ENCODE measurements around the gene SEMA6B. TPM values are rescaled to one million over a fixed set of nuclear protein-coding genes. Genes with fewer than 3 reads are reported as not detected.

The SEMA6B gene, protein sequence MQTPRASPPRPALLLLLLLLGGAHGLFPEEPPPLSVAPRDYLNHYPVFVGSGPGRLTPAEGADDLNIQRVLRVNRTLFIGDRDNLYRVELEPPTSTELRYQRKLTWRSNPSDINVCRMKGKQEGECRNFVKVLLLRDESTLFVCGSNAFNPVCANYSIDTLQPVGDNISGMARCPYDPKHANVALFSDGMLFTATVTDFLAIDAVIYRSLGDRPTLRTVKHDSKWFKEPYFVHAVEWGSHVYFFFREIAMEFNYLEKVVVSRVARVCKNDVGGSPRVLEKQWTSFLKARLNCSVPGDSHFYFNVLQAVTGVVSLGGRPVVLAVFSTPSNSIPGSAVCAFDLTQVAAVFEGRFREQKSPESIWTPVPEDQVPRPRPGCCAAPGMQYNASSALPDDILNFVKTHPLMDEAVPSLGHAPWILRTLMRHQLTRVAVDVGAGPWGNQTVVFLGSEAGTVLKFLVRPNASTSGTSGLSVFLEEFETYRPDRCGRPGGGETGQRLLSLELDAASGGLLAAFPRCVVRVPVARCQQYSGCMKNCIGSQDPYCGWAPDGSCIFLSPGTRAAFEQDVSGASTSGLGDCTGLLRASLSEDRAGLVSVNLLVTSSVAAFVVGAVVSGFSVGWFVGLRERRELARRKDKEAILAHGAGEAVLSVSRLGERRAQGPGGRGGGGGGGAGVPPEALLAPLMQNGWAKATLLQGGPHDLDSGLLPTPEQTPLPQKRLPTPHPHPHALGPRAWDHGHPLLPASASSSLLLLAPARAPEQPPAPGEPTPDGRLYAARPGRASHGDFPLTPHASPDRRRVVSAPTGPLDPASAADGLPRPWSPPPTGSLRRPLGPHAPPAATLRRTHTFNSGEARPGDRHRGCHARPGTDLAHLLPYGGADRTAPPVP
- polyA plus RNA-seq (2013, experiment 1 of 2) = 6.6 TPM
- polyA plus RNA-seq (2013, experiment 2 of 2) = 6.7 TPM

DNA sequence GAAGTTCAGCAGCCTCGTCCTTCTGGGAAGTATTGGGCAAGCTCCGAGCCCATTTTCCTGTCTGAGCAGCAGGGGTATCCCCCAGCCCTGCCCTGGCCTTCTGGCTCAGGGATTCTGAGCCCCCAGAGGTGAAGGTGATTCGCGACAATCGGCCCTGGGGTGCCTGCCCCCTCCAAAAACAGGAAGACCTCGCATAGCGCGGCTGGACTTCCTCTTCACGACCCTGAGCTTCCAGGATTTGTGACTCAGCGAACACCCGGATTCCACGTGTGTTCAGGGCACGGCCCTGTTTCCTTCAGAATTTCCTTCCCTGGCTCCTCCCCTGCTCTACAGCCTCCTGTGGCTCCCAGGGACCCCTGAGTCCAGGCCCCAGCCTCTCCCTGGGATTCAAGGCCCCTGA is at the start of gene SEMA6B:
Gene SEMA6B (minus strand): TSS at position 116 of the 400 bp plus-strand sequence. CDS start 1,227 bp downstream, outside the sequence.
- H2AK5ac ChIP-seq (ENCODE audit: low read length) = no peak within 1 kb of the TSS
- no peak within 1 kb of the TSS for H4K5ac ChIP-seq (ENCODE audit: low read length)
- H2BK15ac ChIP-seq (replicated peaks; ENCODE audit: low read depth) = no peak within 1 kb of the TSS
- H3K27me3 ChIP-seq (ENCODE audit: insufficient read depth, low read length, poor library complexity) = no peaks in the 10 kb centered on the region
- H2BK5ac ChIP-seq (ENCODE audit: low read length) = no peak within 1 kb of the TSS
- H3K9ac ChIP-seq (ENCODE audit: low read length) = no peak within 1 kb of the TSS
- H3K27ac ChIP-seq (ENCODE audit: low read depth, low read length) = no peak within 1 kb of the TSS
- H3K56ac ChIP-seq (ENCODE audit: low read length) = no peak within 1 kb of the TSS
- no peaks in the 10 kb centered on the region for H3K36me3 ChIP-seq (ENCODE audit: control insufficient read depth, insufficient read depth, low read length)
- H3K4me2 ChIP-seq (ENCODE audit: low read length) = no peak within 1 kb of the TSS
- no CpG with 5 or more reads among the region's 13 CpGs for WGBS (ENCODE audit: extremely low coverage, insufficient coverage, low lambda C conversion rate)
- no peak within 1 kb of the TSS for H3K23ac ChIP-seq (ENCODE audit: low read length)
- no peak for DNase-seq
- H2BK120ac ChIP-seq (ENCODE audit: low read depth, low read length) = no peak within 1 kb of the TSS
- no peaks in the 10 kb centered on the region for H3K79me2 ChIP-seq (ENCODE audit: control insufficient read depth, insufficient read depth, low read length)
- H3K4me3 ChIP-seq (ENCODE audit: low read length) = no peak within 1 kb of the TSS
- H3K79me1 ChIP-seq (ENCODE audit: low read length) = no peaks in the 10 kb centered on the region
- H3K18ac ChIP-seq (ENCODE audit: low read length) = no peak within 1 kb of the TSS
- H3K4ac ChIP-seq (ENCODE audit: low read depth, low read length) = no peak within 1 kb of the TSS
- no peak within 1 kb of the TSS for H4K8ac ChIP-seq (ENCODE audit: low read depth, low read length)
- no peaks in the 10 kb centered on the region for H3K4me1 ChIP-seq (ENCODE audit: control insufficient read depth, low read depth, low read length)

DNA sequence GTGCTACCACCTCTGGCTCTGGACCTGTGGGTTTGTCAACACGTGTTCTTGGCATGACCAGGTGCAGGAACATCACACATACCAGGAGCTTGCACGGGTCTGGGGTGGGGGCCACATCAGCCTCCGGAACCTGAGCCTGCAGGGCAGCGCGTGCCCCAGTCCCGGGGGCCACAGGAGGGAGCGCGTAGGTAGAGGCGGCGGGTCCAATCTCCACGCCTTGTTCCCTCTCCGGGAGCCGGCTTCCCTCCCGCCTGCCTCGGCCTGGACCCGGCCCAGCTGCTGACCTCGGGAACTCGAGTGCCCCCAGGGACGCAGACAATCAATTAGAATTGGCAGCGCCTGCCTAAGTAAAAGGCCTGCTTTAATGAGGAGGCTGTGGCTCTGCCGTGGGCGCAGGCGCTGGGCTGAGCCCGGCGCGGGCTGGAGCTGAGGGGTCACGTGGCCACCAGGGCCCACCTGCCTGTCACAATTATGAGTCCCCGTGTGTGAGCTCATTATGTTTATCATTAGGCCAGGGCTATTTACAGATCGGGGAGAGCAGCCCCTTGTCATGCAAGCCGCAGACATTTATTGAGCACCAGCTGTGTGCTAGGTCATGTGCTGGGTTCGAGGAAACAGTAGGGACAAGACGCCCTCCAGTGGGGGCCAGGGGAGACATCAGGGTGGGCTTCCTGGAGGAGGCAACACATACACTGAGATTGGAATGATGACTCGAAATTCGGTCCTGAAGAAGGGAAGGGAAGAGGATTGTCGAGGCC is 47.6 kb upstream of the SEMA6B start:
- H3K36me3 ChIP-seq (ENCODE audit: control insufficient read depth, insufficient read depth, low read length) = no peaks in the 10 kb centered on the region
- H2BK120ac ChIP-seq (ENCODE audit: low read depth, low read length) = no peak overlapping the region
- H3K79me2 ChIP-seq (ENCODE audit: control insufficient read depth, insufficient read depth, low read length) = no peaks in the 10 kb centered on the region
- no peak overlapping the region for H2BK15ac ChIP-seq (replicated peaks; ENCODE audit: low read depth)
- H3K4me2 ChIP-seq (ENCODE audit: low read length) = peak overlapping the region; percentile 21
- no peak overlapping the region for H4K5ac ChIP-seq (ENCODE audit: low read length)
- H3K18ac ChIP-seq (ENCODE audit: low read length) = no peak overlapping the region
- no peak overlapping the region for H2BK5ac ChIP-seq (ENCODE audit: low read length)
- H3K4me1 ChIP-seq (ENCODE audit: control insufficient read depth, low read depth, low read length) = no peaks in the 10 kb centered on the region
- no peak overlapping the region for H3K27ac ChIP-seq (ENCODE audit: low read depth, low read length)
- H2AK5ac ChIP-seq (ENCODE audit: low read length) = no peak overlapping the region
- H3K27me3 ChIP-seq (ENCODE audit: insufficient read depth, low read length, poor library complexity) = no peaks in the 10 kb centered on the region
- H3K56ac ChIP-seq (ENCODE audit: low read length) = peak overlapping the region; percentile 62
- H3K79me1 ChIP-seq (ENCODE audit: low read length) = no peaks in the 10 kb centered on the region
- WGBS (ENCODE audit: extremely low coverage, insufficient coverage, low lambda C conversion rate) = no CpG with 5 or more reads among the region's 35 CpGs
- H3K4me3 ChIP-seq (ENCODE audit: low read length) = no peak overlapping the region
- no peak overlapping the region for H3K4ac ChIP-seq (ENCODE audit: low read depth, low read length)
- DNase-seq = peak; percentile 68
- no peak overlapping the region for H4K8ac ChIP-seq (ENCODE audit: low read depth, low read length)
- peak overlapping the region; percentile 26 for H3K9ac ChIP-seq (ENCODE audit: low read length)
- H3K23ac ChIP-seq (ENCODE audit: low read length) = no peak overlapping the region

DNA sequence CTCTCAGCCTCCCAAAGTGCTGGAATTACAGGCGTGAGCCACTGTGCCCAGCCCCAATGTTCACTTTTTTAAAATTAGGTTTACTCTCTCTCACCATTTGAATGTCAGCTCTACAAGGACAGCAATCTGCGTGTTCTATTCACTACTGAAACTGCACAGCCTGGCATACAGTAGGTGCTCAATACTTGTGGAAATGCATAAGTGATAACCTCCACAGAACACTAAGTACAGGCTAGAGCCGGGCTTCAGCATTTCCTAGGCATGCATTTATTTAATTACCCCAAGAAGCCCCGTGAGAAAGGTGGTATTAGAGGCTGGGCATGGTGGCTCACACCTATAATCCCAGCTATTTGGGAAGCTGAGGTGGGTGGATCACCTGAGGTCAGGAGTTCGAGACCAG is 46.7 kb upstream of the SEMA6B start:
- H2BK15ac ChIP-seq (replicated peaks; ENCODE audit: low read depth) = no peak overlapping the region
- no CpG with 5 or more reads among the region's 5 CpGs for WGBS (ENCODE audit: extremely low coverage, insufficient coverage, low lambda C conversion rate)
- H3K79me2 ChIP-seq (ENCODE audit: control insufficient read depth, insufficient read depth, low read length) = no peaks in the 10 kb centered on the region
- H3K27ac ChIP-seq (ENCODE audit: low read depth, low read length) = no peak overlapping the region
- no peaks in the 10 kb centered on the region for H3K27me3 ChIP-seq (ENCODE audit: insufficient read depth, low read length, poor library complexity)
- H2BK120ac ChIP-seq (ENCODE audit: low read depth, low read length) = no peak overlapping the region
- no peak overlapping the region for H3K4me2 ChIP-seq (ENCODE audit: low read length)
- H2BK5ac ChIP-seq (ENCODE audit: low read length) = no peak overlapping the region
- H2AK5ac ChIP-seq (ENCODE audit: low read length) = no peak overlapping the region
- H3K4me1 ChIP-seq (ENCODE audit: control insufficient read depth, low read depth, low read length) = no peaks in the 10 kb centered on the region
- no peak for DNase-seq
- no peak overlapping the region for H3K4me3 ChIP-seq (ENCODE audit: low read length)
- no peak overlapping the region for H4K5ac ChIP-seq (ENCODE audit: low read length)
- no peak overlapping the region for H3K18ac ChIP-seq (ENCODE audit: low read length)
- H4K8ac ChIP-seq (ENCODE audit: low read depth, low read length) = no peak overlapping the region
- H3K79me1 ChIP-seq (ENCODE audit: low read length) = no peaks in the 10 kb centered on the region
- H3K9ac ChIP-seq (ENCODE audit: low read length) = no peak overlapping the region
- no peak overlapping the region for H3K4ac ChIP-seq (ENCODE audit: low read depth, low read length)
- H3K23ac ChIP-seq (ENCODE audit: low read length) = no peak overlapping the region
- H3K56ac ChIP-seq (ENCODE audit: low read length) = no peak overlapping the region
- no peaks in the 10 kb centered on the region for H3K36me3 ChIP-seq (ENCODE audit: control insufficient read depth, insufficient read depth, low read length)

DNA sequence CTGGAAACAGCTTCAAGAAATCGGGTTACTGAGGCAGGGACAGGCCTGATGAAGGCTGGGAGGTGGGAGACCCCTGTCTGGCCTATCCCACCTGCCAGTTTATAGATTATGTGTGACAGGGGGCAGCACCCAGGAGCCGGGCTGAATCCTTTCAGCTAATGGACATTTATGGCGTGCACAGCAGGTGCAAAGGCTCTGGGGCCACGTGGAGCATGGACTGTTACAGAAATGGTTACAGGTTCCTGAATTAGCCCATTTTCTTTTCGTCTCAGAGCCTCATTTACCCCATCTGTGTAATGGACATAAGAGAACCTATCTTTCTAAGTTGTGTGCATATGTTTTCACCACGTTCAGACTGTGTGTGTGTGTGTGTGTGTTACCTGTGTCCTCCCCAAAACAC is 45.4 kb upstream of the SEMA6B start:
- no peaks in the 10 kb centered on the region for H3K36me3 ChIP-seq (ENCODE audit: control insufficient read depth, insufficient read depth, low read length)
- no peaks in the 10 kb centered on the region for H3K79me1 ChIP-seq (ENCODE audit: low read length)
- no peaks in the 10 kb centered on the region for H3K4me1 ChIP-seq (ENCODE audit: control insufficient read depth, low read depth, low read length)
- no peak overlapping the region for H3K56ac ChIP-seq (ENCODE audit: low read length)
- no peak overlapping the region for H2BK120ac ChIP-seq (ENCODE audit: low read depth, low read length)
- H3K18ac ChIP-seq (ENCODE audit: low read length) = no peak overlapping the region
- H3K9ac ChIP-seq (ENCODE audit: low read length) = no peak overlapping the region
- H2BK15ac ChIP-seq (replicated peaks; ENCODE audit: low read depth) = no peak overlapping the region
- no peak overlapping the region for H3K4ac ChIP-seq (ENCODE audit: low read depth, low read length)
- no peak overlapping the region for H3K4me2 ChIP-seq (ENCODE audit: low read length)
- no peak overlapping the region for H3K27ac ChIP-seq (ENCODE audit: low read depth, low read length)
- WGBS (ENCODE audit: extremely low coverage, insufficient coverage, low lambda C conversion rate) = no CpG with 5 or more reads among the region's 6 CpGs
- no peaks in the 10 kb centered on the region for H3K79me2 ChIP-seq (ENCODE audit: control insufficient read depth, insufficient read depth, low read length)
- no peaks in the 10 kb centered on the region for H3K27me3 ChIP-seq (ENCODE audit: insufficient read depth, low read length, poor library complexity)
- no peak overlapping the region for H3K23ac ChIP-seq (ENCODE audit: low read length)
- no peak overlapping the region for H2AK5ac ChIP-seq (ENCODE audit: low read length)
- DNase-seq = no peak
- no peak overlapping the region for H4K8ac ChIP-seq (ENCODE audit: low read depth, low read length)
- no peak overlapping the region for H4K5ac ChIP-seq (ENCODE audit: low read length)
- H3K4me3 ChIP-seq (ENCODE audit: low read length) = no peak overlapping the region
- H2BK5ac ChIP-seq (ENCODE audit: low read length) = no peak overlapping the region

DNA sequence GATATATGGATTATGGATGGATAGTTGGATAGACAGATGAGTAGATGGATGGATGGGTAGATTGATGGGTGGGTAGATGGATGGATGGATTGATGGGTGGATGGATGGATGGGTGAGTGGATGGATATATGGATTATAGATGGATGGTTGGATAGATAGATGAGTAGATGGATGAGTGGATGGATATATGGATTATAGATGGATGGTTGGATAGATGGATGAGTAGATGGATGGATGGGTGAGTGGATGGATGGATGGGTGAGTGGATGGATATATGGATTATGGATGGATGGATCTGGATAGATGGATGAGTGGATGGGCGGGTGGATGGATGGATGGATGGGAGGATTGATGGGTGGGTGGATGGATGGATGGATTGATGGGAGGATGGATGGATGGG is 43.4 kb upstream of the SEMA6B start:
- H2BK120ac ChIP-seq (ENCODE audit: low read depth, low read length) = no peak overlapping the region
- H2BK5ac ChIP-seq (ENCODE audit: low read length) = no peak overlapping the region
- H3K36me3 ChIP-seq (ENCODE audit: control insufficient read depth, insufficient read depth, low read length) = no peaks in the 10 kb centered on the region
- H3K27ac ChIP-seq (ENCODE audit: low read depth, low read length) = no peak overlapping the region
- H3K18ac ChIP-seq (ENCODE audit: low read length) = no peak overlapping the region
- H3K27me3 ChIP-seq (ENCODE audit: insufficient read depth, low read length, poor library complexity) = no peaks in the 10 kb centered on the region
- H3K4me3 ChIP-seq (ENCODE audit: low read length) = no peak overlapping the region
- H3K4me1 ChIP-seq (ENCODE audit: control insufficient read depth, low read depth, low read length) = no peaks in the 10 kb centered on the region
- H2BK15ac ChIP-seq (replicated peaks; ENCODE audit: low read depth) = no peak overlapping the region
- no peaks in the 10 kb centered on the region for H3K79me2 ChIP-seq (ENCODE audit: control insufficient read depth, insufficient read depth, low read length)
- no peak overlapping the region for H3K4me2 ChIP-seq (ENCODE audit: low read length)
- H3K23ac ChIP-seq (ENCODE audit: low read length) = no peak overlapping the region
- no peak overlapping the region for H4K5ac ChIP-seq (ENCODE audit: low read length)
- DNase-seq = no peak
- H3K56ac ChIP-seq (ENCODE audit: low read length) = no peak overlapping the region
- WGBS (ENCODE audit: extremely low coverage, insufficient coverage, low lambda C conversion rate) = no CpG with 5 or more reads among the region's 1 CpG
- no peak overlapping the region for H4K8ac ChIP-seq (ENCODE audit: low read depth, low read length)
- no peak overlapping the region for H2AK5ac ChIP-seq (ENCODE audit: low read length)
- H3K9ac ChIP-seq (ENCODE audit: low read length) = no peak overlapping the region
- no peak overlapping the region for H3K4ac ChIP-seq (ENCODE audit: low read depth, low read length)
- no peaks in the 10 kb centered on the region for H3K79me1 ChIP-seq (ENCODE audit: low read length)

Data from mesendoderm (in vitro differentiated cells).